Gastroesophageal sphincter (tissue), 3 donors: ENCODE measurements around the gene COLEC12.

Source experiments
- CTCF ChIP-seq, 4 experiments: fragments of 200-600 bp in 2 of 4; fragments of 450-650 bp in 2 of 4; sonication (generic) in 1 of 4; IDR thresholded peaks; one replicate each; pipeline ENCODE4 v1.5.1; 2017 to 2019; ENCODE audit warnings: antibody characterized with exemption in 4 of 4, mild to moderate bottlenecking in 2 of 4, moderate library complexity in 2 of 4
- POLR2A ChIP-seq, 2 donors: fragments of 450-650 bp; IDR thresholded peaks; one replicate each; pipeline ENCODE4 v1.6.1; 2017; ENCODE audit warnings: antibody characterized with exemption in 2 of 2, mild to moderate bottlenecking in 2 of 2, moderate library complexity in 1 of 2

GRCh38 chr18:512957-513356, 12.5 kb upstream of the COLEC12 start:
- TF ChIP-seq CTCF (IDR thresholded peaks at IDR 0.05) (no peak), POLR2A (IDR thresholded peaks at IDR 0.05) (no peak)
